Endometrium (tissue), 2 donors: ENCODE data around the gene COMT.

Experiments used
- FAIRE-seq: peaks from 2 replicates; lab custom pipeline; 2012; peaks lifted over from hg19 to GRCh38; lab: Jason Lieb, UNC
- donor health status: control.
- donor health status: control.

Gene COMT

DNA sequence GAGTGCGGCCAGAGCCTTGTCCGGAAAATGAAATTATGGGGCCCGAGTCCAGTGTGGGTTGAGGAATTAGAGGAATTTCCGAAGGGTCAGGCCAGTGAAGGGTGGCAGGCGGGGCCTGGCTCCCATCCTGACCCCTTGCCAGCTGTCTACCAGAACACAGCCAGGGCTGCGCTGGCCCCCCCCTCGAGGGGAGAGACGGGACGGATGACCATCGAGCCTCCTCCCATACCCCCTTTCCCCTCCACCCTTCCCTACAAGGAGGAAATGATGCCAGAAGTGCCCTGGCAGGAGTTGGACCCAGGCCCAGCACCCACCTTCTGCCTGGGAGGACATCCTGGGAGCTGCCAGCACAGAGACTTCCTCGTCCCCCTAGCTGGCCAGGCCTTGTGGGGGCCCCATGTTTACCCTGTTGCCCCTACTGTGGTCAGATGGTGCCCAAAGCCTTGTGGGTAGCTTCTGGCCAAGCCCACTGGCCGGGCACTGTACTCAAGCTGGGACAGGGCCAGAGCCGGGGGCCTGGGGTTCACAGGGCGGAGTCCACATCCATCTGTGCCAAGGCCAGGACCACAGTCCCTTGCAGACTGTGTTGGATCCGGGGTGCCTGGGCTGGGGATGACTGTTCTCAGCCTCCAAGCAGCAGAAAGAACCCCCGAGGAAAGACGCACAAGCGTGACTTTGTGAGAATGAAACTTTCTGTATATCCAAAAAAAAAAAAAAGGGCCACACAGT is 54.2 kb downstream of the COMT start:
- no peak for FAIRE-seq

DNA sequence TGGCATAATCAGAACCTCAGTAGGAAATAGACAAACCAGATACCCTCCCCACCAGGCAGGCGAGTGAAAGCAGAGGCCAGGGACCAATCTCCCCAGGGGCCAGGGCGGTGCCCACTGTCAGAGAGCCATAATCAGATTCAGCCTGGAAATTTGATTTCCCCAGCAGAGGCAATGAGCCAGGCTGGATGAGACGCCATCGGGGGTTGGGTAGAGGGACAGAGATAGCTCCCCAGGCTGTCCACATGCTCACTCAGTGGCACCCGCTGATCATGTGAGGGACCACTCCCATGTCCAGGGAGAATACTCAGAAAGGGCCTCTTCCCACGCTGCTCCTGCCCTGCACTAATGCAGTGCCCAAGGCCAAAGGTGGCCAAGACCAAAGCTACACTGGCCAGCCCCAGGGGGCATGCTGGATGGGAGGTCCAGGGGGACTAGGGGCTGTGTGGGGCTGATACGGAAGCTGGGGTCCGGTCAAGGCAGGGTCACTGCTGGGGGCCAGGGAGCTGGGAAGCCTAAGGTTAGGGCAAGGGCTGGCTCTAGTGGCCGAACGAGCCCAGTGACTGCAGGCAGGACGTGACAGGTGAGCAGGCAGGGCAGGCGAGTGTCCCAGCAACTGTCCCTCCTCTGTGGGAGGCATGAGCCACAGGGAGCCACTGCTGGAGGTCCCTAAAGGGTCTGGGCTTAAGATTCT is 55.3 kb downstream of the COMT start:
- no peak for FAIRE-seq

DNA sequence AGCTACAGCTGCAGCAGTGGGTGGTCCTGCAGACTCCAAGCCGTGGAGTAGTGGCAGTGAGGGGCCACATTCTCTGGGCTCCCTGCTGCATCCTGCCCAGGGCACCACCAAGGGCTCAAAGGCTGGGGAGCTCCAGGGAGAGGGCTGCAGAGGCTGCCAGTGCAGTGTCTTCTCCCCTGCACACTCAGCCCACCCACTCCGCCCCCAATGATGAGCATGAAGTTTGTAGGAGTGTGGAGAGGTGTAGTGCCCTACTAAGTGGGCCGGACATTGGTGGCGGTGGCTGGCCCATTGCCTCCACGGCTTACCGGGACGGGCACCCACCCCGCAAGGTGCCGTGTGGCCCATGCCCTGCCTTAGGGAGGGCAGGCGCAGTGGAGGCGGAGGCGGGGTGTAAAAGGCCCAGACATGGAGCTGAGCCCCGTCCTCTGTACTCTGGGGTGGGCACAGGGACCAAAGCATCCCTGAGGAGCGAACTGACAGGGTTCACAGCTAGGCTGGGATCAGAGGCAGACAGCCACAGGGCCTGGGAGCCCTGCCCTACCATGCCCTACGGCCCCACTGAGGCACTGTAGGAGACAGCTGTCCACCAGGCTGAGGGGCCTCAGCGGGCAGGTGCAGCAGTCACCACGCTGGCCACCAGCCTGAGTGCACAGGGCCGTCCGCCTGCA is 56.1 kb downstream of the COMT start:
- no peak for FAIRE-seq

DNA sequence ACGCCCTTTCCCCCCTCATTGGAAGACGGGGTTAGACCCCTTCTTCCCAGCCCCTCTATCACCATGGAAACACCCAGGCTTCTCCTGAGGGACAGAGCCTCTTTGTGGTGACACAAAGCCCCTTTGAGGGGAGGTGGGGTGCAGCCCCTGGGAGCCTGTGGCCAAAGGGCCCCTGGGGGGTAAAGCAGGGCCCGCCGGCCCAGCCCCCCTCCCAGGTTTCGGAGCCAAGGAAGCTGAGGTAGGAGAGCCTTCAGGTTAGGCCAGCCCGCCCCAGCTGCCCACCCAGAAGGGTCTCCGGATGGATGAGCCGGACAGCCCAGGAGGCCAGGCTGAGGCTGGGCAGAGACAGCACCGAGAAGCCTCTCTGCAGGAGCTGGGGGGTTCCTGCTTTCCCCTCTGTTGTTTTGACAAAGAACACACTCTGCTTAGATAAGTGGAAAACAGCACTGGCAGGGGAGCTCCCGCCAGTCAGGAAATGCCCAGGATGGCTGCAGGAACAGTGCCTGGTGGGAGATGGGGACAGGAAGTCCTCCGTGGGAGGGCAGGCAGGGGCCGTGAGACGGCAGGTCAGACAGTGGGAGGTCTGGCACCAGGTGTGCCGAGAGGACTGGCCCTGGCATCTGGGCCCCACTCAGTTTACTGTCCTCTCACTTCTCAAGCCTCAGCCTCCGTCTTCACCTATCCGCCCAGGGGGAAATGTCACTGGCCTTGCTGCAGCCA is 56.8 kb downstream of the COMT start:
- FAIRE-seq = no peak

DNA sequence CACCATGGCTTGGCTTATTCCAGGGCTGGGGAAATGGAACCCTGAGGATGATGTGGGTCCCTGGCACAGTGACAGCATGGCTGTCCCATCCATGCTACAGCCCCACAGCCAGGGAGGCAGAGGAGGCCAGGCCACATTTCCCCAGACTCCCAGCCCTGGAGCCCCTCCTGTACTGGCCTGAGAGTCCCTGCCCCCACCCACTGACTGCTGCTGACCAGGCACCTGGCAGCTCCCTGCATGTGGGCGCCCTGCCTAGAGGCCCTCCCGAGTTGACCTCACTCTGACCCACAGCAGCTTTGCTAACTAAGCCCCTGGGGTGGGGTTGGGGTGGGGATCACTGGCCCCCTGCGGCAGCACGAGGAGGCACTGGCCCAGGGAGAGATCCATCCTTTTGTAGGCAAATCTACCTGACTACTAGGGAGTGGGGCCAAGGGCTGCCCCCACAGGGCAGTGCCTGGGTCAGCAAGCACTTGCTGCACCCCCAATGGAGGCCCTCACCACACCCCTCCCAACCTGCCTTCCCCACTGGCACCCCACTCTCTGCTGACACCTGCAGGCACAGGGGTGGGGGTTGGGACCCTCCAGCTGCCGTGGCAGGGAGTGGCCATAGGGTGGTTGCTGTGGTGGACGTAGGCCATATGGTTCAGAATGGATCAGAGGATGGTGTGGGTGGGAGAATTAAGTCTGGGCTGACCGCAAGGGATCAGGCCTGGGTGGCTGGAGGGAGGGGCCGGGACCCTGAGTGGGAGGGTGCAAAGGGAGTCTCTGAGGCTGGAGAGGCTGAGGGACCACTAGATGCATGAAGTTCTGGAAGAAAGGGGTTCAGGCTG is 57.6 kb downstream of the COMT start:
- FAIRE-seq = no peak

DNA sequence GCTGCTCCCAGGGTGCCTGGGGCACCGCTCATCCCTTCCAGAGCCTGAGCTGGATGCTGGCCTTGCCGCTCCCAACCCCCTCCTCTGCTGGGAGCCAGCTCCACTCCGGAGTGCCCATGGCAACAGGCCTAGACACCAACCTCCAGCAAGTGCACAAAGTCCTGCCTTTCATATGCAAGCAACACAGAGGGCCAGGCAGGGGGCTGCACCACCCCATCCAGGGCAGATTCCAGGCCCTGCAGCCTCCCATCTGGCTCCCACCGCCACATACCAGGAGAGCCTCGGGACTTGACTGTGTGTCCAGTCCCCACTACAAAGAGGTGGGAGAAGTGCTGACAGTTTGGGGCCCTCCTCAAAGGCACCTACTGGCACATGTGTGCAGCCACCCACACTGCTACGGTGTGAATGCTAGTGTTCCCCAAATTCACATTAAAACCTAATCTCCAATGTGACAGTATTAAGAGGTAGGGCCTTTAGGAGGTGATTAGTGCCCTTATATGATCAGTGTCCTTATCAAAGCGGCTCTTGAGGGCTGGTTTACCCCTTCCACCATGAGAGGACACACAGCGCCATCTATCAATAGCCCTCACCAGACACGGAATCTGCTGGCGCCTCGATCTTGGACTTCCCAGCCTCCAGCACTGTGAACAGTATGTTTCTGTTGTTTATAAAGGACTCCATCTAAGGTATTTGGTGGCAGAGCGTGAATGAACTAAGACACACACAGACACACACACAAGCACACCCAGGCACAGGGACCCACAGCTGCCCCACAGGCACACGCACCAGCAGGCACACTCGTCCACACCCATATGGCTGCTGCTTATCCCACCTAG is 58.9 kb downstream of the COMT start:
- FAIRE-seq = no peak

DNA sequence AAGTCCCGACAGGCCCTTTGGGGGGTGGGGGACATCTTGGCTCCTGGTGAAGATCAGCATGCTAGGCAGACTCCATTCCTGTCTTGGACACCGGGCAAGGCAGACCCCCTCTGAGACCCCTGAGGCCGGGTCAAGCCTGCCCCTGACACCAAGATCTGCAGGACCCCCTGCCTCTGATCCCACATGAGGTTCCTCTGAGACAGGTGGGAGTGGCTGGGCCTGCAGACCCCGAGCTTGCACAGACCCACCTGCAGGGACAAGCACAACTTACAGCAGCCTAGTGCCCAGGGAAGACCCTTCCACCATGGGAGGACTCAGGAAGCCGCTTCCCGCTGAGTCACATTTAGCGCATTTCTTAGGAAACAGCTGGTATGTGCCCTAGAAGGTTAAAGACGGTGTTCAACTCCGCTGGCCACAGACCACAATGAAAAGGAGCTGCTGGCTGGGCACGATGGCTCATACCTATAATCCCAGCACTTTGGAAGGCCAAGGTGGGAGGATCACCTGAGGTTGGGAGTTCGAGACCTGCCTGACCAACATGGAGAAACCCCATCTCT is 59.6 kb downstream of the COMT start:
- FAIRE-seq = no peak

DNA sequence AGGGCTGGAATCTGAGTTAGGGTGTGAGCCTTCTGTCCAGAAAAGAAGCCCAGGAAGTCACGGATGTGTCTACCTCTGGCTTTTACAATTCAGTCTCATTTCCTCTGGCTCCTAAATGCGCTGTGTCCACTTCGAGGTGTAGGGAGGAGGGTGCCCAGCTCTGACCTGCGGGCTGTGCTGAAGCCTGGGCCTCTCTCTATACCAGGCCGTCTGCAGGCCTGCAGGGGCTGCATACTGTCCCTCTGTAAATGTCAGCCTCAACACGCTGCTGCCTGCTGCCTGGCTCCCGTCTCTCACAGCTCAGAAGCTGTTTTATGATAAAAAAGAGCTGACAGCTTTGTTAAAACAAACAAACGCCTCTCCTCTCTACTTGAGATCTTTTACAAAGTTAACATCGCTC is 60.6 kb downstream of the COMT start:
- FAIRE-seq = no peak

DNA sequence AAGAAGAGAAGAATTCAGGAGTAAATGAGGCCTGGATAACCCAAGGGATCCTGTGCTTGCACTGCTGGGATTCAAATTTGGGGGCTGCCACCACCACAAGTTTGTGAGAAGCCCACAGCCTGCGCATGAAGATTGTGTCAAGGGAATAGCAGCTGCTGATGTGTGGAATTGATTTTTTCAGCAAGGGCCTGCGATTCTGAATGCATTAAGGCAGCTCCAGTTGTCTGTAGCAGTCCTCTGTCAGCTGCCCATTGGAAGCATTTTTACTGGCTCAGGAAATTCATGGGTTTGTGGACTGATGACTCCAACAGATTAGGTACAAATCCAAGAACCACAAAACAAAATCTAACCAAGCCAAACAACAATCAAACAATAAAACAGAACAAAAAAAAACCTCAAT is 61.1 kb downstream of the COMT start:
- no peak for FAIRE-seq

DNA sequence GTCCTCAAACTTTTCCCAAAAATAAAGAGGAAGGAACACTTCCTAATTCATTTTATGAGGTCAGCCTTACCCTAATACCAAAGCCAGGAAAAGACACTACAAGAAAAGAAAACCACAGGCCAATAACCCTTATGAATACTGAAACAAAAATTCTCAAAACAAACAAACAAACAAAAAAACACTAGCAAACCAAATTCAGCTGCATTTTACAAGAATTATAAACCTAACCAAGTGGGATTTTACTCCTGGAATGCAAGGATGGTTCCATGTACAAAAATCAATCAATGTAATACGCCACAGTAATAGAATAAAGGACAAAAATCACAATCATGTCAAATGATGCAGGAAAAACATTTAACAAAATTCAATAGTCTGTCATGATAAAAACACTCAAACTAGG is 61.7 kb downstream of the COMT start:
- no peak for FAIRE-seq

DNA sequence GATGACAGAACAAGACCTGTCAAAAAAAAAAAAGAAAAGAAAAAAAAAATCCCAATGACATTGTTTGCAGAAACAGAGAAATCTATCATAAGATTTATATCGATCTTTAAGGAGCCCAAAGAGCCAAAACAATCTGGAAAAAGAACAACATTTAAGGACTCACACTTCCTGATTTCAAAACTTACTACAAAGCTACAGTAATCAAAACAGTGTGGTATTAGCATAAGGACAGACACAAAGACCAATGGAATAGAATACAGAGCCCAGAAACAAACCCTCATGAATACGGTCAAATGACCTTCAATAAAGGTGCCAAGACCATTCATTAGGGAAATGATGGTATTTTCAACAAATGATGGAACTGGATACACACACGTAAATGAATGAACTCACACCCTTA is 62.9 kb downstream of the COMT start:
- FAIRE-seq = no peak

DNA sequence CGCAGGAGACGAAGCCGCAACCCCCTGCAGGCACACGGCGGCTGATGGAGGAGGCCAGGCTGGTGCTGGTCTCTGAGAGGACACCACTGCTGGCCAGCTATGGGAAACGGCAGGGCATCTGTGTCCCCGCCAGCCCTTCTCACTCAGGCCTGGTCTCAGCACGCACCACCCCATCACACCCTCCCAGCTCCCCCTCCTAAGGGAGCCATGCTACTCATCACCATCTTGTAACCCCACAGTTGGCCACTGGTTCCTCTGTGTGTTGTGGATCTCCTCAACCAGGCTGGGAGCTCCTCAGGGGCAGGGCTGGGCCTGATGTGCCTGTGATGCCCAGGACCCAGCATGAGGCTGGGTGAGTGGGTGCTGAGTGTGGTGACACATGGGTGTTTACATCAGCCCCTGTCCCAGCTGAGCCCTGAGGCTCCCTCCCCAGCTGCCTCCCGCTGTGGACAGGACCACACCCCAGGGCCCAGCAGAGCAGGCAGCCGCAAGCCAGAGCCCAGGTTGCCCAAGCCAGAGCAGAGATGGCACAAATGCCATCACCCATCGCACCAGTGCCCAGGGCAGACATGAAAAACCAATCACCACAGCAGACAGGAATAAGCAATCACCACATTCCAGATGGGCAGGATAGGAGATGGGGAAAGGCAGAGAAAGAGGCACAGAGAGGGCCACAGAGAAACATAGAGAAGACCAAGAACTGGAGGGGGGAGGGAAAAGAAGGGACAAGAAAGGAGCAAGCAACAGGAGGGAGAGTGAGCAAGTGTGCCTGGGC is 66.8 kb downstream of the COMT start:
- no peak for FAIRE-seq

DNA sequence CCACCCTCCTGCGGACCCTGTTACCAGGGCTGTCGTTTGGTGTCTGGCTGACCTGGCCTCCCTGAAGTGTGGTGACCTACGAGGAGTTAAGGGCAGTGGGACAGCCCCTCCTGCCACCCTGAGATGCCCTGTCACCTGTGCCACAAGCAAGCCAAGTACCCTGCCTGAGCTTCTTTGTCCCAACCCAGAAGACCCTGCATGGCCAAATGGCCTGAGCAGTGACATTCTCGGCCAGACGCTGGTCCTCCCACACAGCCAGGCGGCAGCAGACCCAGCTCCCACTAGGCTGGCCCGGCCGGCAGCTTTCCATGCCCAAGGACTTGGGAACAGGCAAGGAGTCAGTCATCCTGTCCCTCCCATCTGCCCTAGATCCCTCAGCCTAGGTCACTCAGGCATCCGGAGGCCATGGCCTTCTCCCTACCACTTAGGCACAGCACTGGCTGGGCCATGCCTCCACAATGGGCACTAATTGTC is 67.5 kb downstream of the COMT start:
- FAIRE-seq = no peak

DNA sequence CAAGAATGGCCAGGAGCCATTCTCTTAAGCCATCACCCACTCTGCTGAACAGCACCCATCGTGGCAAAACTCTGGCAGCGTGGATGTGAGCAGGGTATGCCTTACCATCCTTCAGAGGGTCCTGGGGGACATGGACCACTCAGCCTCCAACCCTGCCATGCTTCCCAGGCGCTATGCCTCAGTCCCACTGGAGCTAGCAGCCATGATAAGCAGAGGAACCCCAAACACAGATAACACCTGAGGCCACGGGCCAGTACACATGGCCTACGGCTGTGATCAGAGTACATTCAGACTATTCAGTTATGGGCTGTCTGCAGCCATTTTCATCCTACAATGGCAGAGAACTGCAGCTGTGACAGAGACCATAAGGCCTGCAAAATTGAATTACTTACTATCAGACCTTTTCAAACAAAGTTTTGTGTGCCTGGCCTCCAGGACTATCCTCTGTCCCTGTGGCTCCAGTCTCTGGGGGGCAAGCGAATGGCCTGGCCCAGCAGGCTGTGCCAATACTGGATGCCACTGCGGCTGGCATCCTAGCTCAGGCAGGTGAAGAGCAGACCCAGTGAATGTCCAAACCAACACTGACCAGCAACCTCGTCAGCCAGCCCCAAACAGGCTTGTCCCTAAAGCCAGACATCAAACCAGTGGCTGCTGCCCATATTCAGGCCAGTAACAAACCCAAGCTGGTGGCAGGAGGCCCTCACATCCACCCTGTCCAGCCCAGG is 68.2 kb downstream of the COMT start:
- no peak for FAIRE-seq

DNA sequence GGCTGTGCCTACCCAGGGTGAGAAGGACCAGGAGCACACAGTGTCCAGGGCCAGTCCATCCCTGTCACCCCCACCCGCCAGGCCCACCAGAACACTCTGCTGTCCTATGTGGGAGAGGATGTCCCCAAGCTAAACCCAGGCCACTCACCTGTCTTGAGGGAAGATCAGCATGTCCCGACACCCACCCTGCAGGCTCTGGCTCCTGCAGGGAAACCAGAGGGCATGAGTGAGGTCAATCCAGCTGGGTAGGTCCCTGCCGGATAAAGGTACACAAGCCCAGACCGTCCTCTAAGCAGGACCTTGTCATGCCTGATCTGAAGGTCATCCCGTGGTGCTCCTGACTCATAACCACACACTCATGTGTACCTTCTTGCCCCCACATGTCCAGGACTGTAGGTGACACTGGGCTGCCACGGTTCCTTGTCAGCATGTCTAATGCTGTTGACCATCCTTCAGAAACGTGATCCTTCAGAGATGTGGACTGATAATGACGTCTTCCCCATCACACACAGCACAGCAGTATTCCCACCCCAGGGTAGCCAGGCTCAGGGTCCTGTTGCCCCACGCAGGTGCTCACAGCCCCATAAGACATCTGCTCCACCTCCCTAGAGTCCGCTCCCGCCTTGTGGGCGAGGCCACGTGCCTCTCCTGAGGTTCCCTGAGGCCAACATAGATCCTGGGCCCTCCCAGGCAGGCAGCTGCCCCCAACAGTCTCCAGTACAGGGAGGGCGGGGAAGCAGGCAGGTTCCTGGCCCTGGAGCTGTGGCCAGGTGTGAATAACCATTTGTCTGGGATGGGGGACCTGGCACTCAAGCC is 68.9 kb downstream of the COMT start:
- no peak for FAIRE-seq

DNA sequence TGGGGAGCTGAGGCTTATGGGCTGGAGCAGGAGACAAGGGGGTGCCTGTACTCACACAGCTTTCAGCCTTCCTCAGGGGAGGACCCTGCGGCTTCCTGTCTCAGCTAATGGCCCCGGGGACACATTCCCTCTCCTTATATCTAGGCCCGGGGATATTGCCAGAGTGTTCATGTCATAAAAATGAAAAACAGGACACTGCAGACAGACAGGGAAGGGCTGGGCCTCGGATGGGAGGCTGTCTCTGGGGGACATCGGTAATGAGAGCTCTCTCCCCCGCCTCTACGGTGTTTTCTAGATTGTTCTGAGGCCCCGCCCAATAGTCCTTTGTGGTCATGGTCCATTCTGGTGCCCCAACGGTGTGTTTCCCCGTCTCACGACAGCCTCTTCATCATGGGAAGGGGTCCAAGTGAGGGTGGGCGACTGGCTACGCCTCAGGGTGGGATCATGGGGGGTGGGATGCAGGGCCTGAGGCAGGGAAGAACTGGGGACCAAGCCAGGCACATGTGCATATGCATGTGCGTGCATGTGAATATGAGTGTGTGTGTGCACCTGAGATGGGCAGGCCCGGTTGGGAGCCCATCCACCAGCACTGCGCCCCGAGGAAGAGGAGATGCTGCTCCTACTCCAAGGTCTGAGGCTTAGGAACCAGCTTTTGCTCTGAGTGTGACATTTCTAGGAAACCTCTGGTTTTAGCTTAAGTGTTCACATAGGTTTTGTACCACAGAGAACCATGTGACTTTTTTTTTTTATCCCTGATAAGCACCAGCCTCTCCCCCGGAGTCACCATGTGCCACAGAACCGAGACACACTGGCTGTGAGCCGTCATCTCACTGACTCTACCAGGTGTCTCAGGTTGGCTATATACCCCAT is 69.8 kb downstream of the COMT start:
- no peak for FAIRE-seq
